Endometrial microvascular endothelial cells (primary cell): ENCODE results near the gene APOBEC3B. TPM values are rescaled to one million over a fixed set of nuclear protein-coding genes. Genes with fewer than 3 reads are reported as not detected.
"Not testable (repeated sequence)": the region's sequence is repeated elsewhere in the genome, so short reads cannot be mapped to it uniquely, and the experiment has no call there.

Source experiments
- in situ Hi-C: cut with HindIII; loops from 2 replicates; pipeline ENCODE4 v1.10.0; 2017; ENCODE audit warnings: low sequenced_read_pairs, low pct_unique_long_range_greater_than_20kb; ENCODE audit errors: inconsistent ontology term
- total RNA-seq: library from RNA; depleted of rRNA; stranded (reverse); fragments of >200 nt; gene quantifications from one replicate; pipeline ENCODE4 v1.2.3, GENCODE V29; 2015; ENCODE audit errors: inconsistent ontology term

APOBEC3B gene
- total RNA-seq, 1 donor from 2014 or later, result 15.1 TPM

GRCh38 chr22:38984784-38985757 lies 2.9 kb downstream of the APOBEC3B start:
- in situ Hi-C loops, result not testable (repeated sequence)

- in situ Hi-C loops, result no loop called here
Observed at GRCh38 chr22:38986629-38987028, 4.5 kb downstream of the APOBEC3B start.

GRCh38 chr22:38987171-38987895 lies 5.2 kb downstream of the APOBEC3B start:
- in situ Hi-C loops, result no loop called here

GRCh38 chr22:38989466-38989865 lies 7.3 kb downstream of the APOBEC3B start:
- in situ Hi-C loops, result no loop called here

DNA sequence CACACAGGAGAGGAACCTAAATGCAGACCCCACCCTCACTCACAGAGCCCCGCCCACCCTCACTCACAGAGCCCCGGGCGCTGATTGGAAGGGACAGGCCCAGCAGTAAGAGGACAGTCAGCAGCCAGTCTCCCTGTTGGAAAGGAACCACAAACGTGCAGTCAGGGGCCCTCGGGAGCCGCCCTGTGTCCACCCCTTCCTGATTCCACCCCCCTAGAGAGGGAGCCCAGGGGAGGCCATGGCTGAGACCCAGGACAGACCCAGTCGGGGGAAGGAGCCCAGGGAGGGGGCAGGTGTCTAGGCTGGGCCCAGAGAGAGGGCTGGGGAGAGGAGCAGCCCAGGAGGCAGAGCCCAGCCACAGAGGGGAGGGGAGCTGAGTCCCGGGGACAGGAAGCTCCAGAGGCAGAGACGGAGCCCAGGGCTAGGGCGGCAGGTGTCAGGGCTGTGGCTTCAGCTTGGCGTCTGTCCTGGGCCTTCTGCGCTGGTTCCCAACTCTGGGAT lies 10.8 kb downstream of the APOBEC3B start:
- in situ Hi-C loops, result not testable (repeated sequence)

- in situ Hi-C loops, result no loop called here
Observed at GRCh38 chr22:38996105-38996504, 14.0 kb downstream of the APOBEC3B start.

GRCh38 chr22:38997518-38997917 lies 15.4 kb downstream of the APOBEC3B start:
- in situ Hi-C loops, result no loop called here

DNA sequence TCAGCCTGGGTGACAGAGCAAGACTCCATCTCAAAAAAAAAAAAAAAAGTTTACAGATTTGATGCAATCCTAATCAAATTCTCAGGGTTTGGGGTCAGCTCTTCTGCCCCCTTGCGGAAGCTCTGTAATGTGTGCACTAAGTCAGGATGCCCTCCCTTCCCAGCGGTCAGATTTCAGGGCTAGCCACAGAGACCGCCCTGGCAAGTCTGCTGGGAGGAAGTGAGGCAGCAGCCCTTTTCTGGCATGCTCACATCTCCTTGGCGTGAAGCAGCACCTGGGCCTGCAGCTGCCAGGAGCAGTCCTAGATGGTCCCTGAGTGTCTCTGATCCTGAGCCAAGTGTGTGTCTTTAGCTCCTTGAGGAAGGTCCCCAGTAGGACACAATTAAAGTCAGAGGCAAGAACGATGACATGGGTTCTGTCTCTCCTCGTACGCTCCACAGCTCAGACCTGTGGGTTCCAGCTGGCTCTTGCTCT lies 21.1 kb downstream of the APOBEC3B start:
- in situ Hi-C loops, result no loop called here

GRCh38 chr22:39007177-39007576 lies 25.0 kb downstream of the APOBEC3B start:
- in situ Hi-C loops, result no loop called here

DNA sequence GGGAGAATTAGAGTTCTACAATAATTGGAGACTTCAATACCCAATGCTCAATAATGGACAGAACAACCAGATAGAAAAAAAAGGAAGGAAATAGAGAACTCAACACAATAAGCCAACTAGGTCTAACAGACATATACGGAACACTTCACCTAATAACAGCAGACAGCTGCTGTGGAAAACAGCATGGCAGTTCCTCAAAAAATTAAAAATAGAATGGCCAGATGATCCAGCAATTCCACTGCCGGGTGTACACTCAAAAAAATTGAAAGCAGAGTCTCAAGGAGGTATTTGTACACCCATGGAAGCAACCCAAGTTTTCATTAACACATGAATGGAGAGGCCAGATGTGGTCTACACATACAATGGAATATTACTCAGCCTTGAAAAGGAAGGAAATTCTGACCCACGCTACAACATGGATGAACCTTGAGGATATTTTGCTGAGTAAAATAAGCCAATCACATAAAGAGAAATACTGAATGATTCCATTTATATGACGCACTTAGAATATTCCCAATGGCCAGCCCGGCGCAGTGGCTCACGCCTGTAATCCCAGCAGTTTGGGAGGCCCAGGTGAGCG lies 26.2 kb downstream of the APOBEC3B start:
- in situ Hi-C loops, result not testable (repeated sequence)

- in situ Hi-C loops, result no loop called here
Observed at GRCh38 chr22:39010946-39011345, 28.8 kb downstream of the APOBEC3B start.

DNA sequence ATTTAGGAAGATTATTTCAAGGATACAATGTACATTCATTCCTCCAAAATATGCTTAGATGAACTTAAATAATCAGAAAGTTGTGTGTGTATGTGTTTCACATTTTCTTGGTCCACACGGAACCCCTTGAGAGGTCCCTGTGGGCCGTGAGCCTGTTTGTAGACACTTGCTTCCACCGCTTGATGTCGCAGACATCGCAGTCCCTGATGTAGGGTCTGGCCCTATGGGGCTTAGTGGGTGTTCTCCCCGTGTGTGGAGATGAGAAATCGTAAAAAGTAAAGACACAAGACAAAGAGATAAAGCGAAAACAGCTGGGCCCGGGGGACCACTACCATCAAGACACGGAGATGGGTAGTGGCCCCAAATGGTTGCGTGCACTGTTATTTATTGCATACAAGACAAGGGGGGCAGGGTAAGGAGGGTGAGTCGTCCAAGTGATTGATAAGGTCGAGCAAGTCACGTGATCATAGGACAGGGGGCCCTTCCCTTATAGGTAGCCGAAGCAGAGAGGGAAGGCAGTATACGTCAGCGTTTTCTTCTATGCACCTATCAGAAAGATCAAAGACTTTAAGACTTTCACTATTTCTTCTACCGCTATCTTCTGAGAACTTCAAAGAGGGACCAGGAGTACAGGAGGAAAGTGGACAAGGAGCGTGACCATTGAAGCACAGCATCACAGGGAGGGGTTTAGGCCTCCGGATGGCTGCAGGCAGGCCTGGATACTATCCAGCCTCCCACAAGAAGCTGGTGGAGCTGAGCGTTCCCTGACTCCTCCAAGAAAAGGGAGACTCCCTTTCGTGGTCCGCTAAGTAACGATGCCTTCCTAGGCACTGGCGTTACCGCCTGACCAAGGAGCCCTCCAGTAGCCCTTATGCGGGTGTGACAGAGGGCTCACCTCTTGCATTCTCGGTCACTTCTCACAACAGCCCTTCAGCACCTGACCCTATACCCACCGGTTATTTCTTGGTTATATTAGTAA lies 30.7 kb downstream of the APOBEC3B start:
- in situ Hi-C loops, result no loop called here

DNA sequence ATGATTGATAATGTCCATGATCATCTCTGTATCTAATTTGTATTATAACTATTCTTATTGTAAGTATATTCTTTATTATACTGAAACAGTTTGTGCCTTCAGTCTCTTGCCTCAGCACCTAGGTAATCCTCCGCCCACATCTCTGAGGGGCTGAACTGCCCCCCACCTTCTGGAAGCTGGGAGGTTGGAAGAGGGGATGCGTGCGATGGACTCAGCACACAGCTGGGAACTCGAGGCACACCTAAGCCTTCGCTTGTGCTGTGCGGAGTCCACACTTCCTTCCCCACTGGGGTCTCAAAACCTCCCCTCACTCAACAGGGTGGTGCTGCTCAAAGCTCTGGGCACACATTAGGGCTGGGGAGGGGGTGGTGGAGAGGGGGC lies 31.4 kb downstream of the APOBEC3B start:
- in situ Hi-C loops, result not testable (repeated sequence)

DNA sequence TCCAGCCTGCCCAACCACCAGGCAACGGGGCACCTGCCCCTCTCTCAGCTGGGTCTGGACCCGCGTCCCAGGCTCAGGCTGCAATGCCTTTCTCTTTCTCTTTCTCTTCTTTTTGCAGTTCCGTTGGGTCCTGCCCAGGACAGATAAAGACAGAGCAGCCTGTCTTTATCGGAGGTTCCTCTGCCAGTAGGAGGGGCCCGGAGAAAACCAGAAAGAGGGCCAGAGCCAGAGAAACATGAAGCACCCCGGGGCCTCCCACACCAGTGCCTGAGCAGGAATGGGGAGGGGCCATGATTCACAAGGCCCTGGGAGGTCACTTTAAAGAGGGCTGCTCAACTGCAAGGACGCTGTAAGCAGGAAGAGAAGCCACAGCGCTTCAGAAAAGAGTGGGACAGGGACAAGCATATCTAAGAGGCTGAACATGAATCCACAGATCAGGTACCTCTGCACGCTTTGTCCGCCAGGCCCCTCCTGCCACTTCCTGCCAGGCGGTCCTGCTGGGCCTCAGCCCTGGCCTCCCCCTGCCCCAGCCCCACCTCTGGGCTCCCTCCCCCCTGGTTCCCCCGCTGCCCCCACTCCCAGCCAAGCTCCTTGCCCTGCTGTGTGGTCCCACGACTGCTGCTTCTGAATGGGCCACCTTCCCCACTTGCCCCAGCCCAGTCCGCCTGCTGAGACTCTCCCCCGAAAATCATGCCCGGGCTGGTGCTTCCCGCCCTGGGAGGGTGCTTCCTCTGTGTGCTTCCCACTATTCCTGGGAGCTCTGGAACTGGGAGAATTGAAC lies 32.0 kb downstream of the APOBEC3B start, which contains the start of gene APOBEC3C:
Gene APOBEC3C, plus strand, starts transcription at position 316 of the 781 bp plus-strand sequence. Its CDS starts 106 bp downstream, at position 422.
- in situ Hi-C loops, result no loop called here

GRCh38 chr22:39014723-39015121 lies 32.6 kb downstream of the APOBEC3B start:
- in situ Hi-C loops, result not testable (repeated sequence)

GRCh38 chr22:39016592-39016991 lies 34.4 kb downstream of the APOBEC3B start:
- in situ Hi-C loops, result no loop called here

DNA sequence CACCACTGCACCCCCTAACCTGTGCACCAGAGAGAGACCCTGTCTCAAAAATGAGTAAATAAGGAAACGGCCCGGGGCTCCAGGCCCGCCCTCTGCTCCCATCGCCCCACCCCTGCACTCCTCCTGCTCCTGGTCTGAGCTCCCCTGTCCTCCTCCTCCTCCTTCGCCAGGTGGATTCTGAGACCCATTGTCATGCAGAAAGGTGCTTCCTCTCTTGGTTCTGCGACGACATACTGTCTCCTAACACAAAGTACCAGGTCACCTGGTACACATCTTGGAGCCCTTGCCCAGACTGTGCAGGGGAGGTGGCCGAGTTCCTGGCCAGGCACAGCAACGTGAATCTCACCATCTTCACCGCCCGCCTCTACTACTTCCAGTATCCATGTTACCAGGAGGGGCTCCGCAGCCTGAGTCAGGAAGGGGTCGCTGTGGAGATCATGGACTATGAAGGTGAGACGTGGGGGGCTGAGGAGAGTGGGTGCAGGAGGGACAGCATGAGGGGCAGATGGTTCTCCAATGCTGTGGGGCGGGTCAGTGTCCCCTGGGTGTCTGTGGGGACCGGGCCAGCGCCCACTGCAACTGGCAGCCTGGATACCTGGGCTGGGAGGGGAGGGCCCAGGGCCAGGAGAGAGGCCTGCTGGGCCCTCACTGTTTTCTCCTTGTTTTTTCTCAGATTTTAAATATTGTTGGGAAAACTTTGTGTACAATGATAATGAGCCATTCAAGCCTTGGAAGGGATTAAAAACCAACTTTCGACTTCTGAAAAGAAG lies 35.6 kb downstream of the APOBEC3B start:
- in situ Hi-C loops, result no loop called here
